Glutamatergic neuron (in vitro differentiated cells): ENCODE measurements around the gene CDC42BPG. TPM values are rescaled to one million over a fixed set of nuclear protein-coding genes. Genes with fewer than 3 reads are reported as not detected.

ENCODE experiments used
- DNase-seq: peaks from one replicate; pipeline ENCODE4 v3.0.0; 2022
- H3K27ac Mint-ChIP-seq: one replicate; pipeline ENCODE4 v1.8.0; 2020; ENCODE audit warnings: mild to moderate bottlenecking, mixed read lengths, inconsistent platforms; ENCODE audit not compliant: unreplicated experiment
- H3K27me3 Mint-ChIP-seq: one replicate; pipeline ENCODE4 v1.8.0; 2020; ENCODE audit warnings: mild to moderate bottlenecking, moderate library complexity, mixed read lengths, inconsistent platforms; ENCODE audit not compliant: unreplicated experiment
- H3K36me3 Mint-ChIP-seq: one replicate; pipeline ENCODE4 v1.8.0; 2020; ENCODE audit warnings: mild to moderate bottlenecking, mixed read lengths, inconsistent platforms; ENCODE audit not compliant: unreplicated experiment
- H3K4me1 Mint-ChIP-seq: one replicate; pipeline ENCODE4 v1.8.0; 2020; ENCODE audit warnings: mild to moderate bottlenecking, low read depth, mixed read lengths, inconsistent platforms; ENCODE audit not compliant: unreplicated experiment
- H3K4me3 Mint-ChIP-seq: one replicate; pipeline ENCODE4 v1.8.0; 2020; ENCODE audit warnings: mild to moderate bottlenecking, mixed read lengths, inconsistent platforms; ENCODE audit not compliant: unreplicated experiment
- H3K9me3 Mint-ChIP-seq: one replicate; pipeline ENCODE4 v1.8.0; 2020; ENCODE audit warnings: mild to moderate bottlenecking, moderate library complexity, mixed read lengths, inconsistent platforms; ENCODE audit not compliant: unreplicated experiment
- total RNA-seq: library from RNA; stranded (reverse); fragmentation: NEBNext Ultra II Directional; extraction: Animal tissue kit (Norgen Biotek cat#: 25700); gene quantifications from one replicate; pipeline ENCODE4 v1.2.1, GENCODE V29; 2021; ENCODE audit not compliant: unreplicated experiment
- TF ChIP-seq, protein P1 (sequence below): fragments of 200-600 bp; sonication (generic); IDR thresholded peaks from one replicate; pipeline ENCODE4 v1.5.0; 2021; ENCODE audit not compliant: partially characterized antibody, unreplicated experiment

CDC42BPG gene
- total RNA-seq, 1 donor from 2014 or later, result 2.3 TPM

DNA sequence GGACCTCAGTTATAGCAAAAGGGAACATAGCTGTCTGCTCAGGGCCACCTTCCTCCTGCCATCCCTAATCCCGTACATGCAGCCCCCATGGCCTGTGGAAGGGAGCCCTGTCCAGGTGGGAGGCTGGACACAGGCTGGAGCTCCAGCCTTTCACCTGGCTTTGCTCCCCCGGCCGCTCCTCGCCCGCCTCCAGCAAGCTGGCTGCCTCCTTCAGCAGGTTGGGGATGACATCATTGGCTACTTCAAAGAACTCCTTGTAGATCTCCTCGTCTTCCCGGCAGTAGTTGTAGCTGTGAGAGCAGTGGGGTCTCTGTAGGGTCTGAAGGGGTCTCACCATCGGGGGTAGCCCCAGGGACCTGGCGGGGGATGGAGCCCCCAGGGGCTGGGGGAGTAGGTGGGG is 39.0 kb downstream of the CDC42BPG start:
- Mint-ChIP-seq H3K4me1 (peaks cover 8% of the 10 kb centered on the region), H3K4me3 (no peak overlapping the region), H3K27ac (no peak overlapping the region), H3K27me3 (peaks cover 9% of the 10 kb centered on the region), H3K9me3 (peaks cover 8% of the 10 kb centered on the region), H3K36me3 (no peaks in the 10 kb centered on the region)
- TF ChIP-seq, protein P1, sequence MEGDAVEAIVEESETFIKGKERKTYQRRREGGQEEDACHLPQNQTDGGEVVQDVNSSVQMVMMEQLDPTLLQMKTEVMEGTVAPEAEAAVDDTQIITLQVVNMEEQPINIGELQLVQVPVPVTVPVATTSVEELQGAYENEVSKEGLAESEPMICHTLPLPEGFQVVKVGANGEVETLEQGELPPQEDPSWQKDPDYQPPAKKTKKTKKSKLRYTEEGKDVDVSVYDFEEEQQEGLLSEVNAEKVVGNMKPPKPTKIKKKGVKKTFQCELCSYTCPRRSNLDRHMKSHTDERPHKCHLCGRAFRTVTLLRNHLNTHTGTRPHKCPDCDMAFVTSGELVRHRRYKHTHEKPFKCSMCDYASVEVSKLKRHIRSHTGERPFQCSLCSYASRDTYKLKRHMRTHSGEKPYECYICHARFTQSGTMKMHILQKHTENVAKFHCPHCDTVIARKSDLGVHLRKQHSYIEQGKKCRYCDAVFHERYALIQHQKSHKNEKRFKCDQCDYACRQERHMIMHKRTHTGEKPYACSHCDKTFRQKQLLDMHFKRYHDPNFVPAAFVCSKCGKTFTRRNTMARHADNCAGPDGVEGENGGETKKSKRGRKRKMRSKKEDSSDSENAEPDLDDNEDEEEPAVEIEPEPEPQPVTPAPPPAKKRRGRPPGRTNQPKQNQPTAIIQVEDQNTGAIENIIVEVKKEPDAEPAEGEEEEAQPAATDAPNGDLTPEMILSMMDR, result no peak
- DNase-seq, result no peak

DNA sequence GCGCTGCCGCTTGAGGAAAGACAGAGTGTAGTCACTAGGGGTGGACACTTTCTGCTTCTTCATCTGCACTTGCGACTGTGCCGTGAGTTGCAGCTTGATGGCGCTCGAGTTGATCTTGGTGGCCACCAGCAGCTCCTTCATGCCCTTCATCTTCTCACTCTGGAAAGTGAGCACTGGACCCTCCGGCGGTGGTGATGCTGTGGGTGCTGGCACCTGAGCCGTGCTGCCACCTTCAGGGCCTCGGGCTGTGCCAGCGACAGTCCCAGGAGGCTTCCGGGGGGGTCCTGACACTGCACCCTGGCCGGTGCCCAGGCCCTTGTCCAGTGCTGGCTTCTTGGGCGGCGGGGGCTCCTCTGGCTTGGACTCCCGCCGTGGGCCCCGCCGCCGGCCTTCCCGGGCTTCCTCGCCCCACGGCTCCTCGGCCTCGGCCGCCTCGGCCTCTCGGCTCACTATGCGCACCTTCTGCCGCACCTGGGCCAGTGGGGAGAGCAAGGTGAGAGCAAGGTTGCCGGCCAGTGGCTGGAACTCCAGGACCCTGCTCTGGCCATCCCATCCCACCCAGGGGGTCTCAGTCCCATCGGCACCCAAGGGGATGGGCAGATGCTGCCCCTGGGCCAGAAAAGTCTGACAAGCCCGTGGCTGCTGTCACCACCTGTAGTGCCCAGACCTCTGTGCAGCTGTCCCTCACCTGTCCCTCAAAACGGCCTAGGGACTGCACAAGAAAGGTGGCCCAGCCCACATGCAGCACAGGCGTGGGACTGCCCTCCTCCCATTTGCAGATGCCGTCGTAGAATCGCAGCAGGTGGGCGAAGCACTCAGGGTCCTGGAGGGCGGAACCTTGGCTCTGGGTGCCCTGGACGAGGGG is 39.9 kb downstream of the CDC42BPG start:
- no peak overlapping the region for H3K27ac Mint-ChIP-seq

DNA sequence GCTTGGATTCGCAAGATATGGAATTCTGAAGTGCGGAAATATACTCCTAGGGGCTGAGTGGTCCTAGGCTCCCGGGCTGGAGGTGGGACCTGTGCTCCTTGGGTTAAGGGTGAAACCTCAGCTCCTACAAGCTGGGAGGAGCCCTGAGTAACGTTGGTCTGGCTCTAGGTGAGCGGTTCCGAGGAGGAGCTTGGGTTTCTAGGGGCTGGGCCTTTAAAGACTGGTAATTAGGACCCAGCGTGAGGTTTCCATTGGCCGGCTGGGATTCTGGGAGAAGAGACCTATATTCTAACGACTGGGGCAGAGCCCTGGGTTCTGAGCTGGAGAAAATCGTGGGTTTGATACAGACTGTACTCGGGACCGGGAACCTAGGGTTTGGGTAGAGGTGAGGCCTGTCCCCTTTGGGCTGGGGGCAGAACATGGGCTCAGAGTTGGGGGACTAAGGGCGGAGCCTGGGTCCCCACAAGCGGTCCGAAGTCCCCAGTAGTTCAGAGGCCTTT is 40.6 kb downstream of the CDC42BPG start:
- peak overlapping the region; percentile 85 for H3K27ac Mint-ChIP-seq
- H3K36me3 Mint-ChIP-seq, result no peaks in the 10 kb centered on the region
- H3K4me3 Mint-ChIP-seq, result peak overlapping the region; percentile 94
- H3K4me1 Mint-ChIP-seq, result peaks cover 7% of the 10 kb centered on the region
- DNase-seq, result no peak
- peaks cover 6% of the 10 kb centered on the region for H3K9me3 Mint-ChIP-seq
- TF ChIP-seq, protein P1, result no peak
- H3K27me3 Mint-ChIP-seq, result peaks cover 12% of the 10 kb centered on the region

More for the DNA sequence above, 39.9 kb downstream of the CDC42BPG start:
- DNase-seq, result no peak
- Mint-ChIP-seq H3K4me1 (peaks cover 9% of the 10 kb centered on the region), H3K27me3 (peaks cover 11% of the 10 kb centered on the region), H3K9me3 (peaks cover 8% of the 10 kb centered on the region), H3K4me3 (peak overlapping the region; percentile 94), H3K36me3 (no peaks in the 10 kb centered on the region)
- TF ChIP-seq, protein P1, result no peak

DNA sequence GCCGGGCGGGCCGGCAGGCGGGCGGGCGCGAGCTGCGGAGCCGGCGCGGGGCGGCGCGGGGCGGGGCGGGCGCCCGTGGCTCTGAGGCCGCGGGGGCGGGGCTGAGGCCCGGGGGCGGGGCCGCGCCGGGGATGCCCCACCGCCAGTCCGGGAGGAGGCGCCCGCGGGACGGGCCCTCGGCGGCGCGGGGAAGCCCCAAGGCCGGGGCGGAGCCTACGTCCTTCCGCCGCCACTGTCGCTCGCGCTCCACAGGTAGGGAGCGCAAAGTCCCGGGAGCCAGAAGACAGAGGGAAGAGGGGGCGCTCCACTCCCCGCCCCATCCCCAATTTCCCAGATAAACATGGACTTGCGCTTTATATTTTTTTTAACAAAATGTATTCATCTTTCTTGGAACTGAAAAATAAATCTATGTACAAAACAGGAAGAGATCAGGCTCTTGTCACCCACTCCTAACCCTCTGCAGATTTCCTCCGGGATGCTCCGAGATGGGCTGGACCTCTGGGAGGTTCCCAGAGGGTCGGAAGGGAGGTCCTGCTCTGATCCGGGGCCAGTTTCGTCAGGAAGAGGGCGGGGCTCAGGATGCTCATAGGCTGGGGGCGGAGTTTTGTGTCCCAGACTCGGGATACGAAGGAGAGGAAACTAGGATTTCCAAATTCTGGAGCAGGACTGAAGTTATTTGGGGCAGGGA is 41.2 kb downstream of the CDC42BPG start, which contains the start of gene MAP4K2:
TSS of gene MAP4K2 (minus strand) at position 57 of the 688 bp plus-strand sequence. CDS start 65 bp downstream, outside the sequence.
- H3K4me3 Mint-ChIP-seq, result peak within 1 kb of the TSS; percentile 94
- TF ChIP-seq, protein P1, result no peak
- peaks cover 6% of the 10 kb centered on the region for H3K9me3 Mint-ChIP-seq
- H3K27me3 Mint-ChIP-seq, result peaks cover 17% of the 10 kb centered on the region
- H3K4me1 Mint-ChIP-seq, result peaks cover 7% of the 10 kb centered on the region
- peak within 1 kb of the TSS; percentile 85 for H3K27ac Mint-ChIP-seq
- no peaks in the 10 kb centered on the region for H3K36me3 Mint-ChIP-seq
- peak; percentile 87 for DNase-seq
